SH-SY5Y (cell line): ENCODE results near the gene PAQR5.

Source experiments
- GATA2 ChIP-seq: IDR thresholded peaks from 2 replicates; pipeline ENCODE4 v1.6.1; 2011; ENCODE audit warnings: mild to moderate bottlenecking, low read depth, low read length
- GATA3 ChIP-seq: IDR thresholded peaks from 2 replicates; pipeline ENCODE4 v1.6.1; 2011; ENCODE audit warnings: low read depth, mild to moderate bottlenecking, low read length, moderate library complexity

GRCh38 chr15:69391046-69391757, 92.5 kb downstream of the PAQR5 start:
- TF ChIP-seq GATA2 (no peak), GATA3 (no peak)
